Myocyte (in vitro differentiated cells): ENCODE results near the gene DGAT2L6. TPM values are rescaled to one million over a fixed set of nuclear protein-coding genes. Genes with fewer than 3 reads are reported as not detected.

Source experiments
- total RNA-seq: library from RNA; depleted of rRNA; stranded (reverse); fragments of >200 nt; gene quantifications from 2 replicates; pipeline ENCODE4 v1.2.3, GENCODE V29; 2014

Gene DGAT2L6
- total RNA-seq, 1 donor from 2014 or later, result not detected

Other genes with a start within 250 kb of the DGAT2L6 start
- not detected in 2 replicates for gene AWAT2, start 127.5 kb upstream of the DGAT2L6 start, total RNA-seq
- gene OTUD6A, start 115.0 kb upstream of the DGAT2L6 start, total RNA-seq, result not detected in 2 replicates
- gene IGBP1, start 44.0 kb upstream of the DGAT2L6 start, total RNA-seq, result 49.9 and 52.3 TPM in 2 replicates
- not detected in 2 replicates for gene AWAT1, start 57.2 kb downstream of the DGAT2L6 start, total RNA-seq
- not detected in 2 replicates for gene P2RY4, start 82.7 kb downstream of the DGAT2L6 start, total RNA-seq
- gene ARR3, start 90.9 kb downstream of the DGAT2L6 start, total RNA-seq, result not detected in 2 replicates
- not detected in 2 replicates for gene RAB41, start 104.7 kb downstream of the DGAT2L6 start, total RNA-seq
- 57.4 and 65.2 TPM in 2 replicates for gene PDZD11, start 112.4 kb downstream of the DGAT2L6 start, total RNA-seq
- 0.27 and 0.36 TPM in 2 replicates for gene KIF4A, start 112.6 kb downstream of the DGAT2L6 start, total RNA-seq
- gene GDPD2, start 245.8 kb downstream of the DGAT2L6 start, total RNA-seq, result not detected in 2 replicates